Esophagus muscularis mucosa (tissue), 4 donors: ENCODE measurements around the gene CAMK1D. TPM values are rescaled to one million over a fixed set of nuclear protein-coding genes. Genes with fewer than 3 reads are reported as not detected.
"Not testable (repeated sequence)": the region's sequence is repeated elsewhere in the genome, so short reads cannot be mapped to it uniquely, and the experiment has no call there.

Source experiments
- DNase-seq: peaks from one replicate; pipeline ENCODE4 v3.0.0-alpha.2; 2017; ENCODE audit errors: extremely low spot score
- H3K27ac ChIP-seq, 4 donors: fragments of 200-600 bp; sonication (generic); replicated peaks in 1 of 4; 1 replicate in 3 of 4; 2 replicates in 1 of 4; pipeline ENCODE4 v1.5.1; 2016 to 2019; ENCODE audit warnings: mild to moderate bottlenecking in 1 of 4
- H3K27me3 ChIP-seq, 4 donors: fragments of 200-600 bp; sonication (generic); one replicate each; pipeline versions ENCODE4 v1.5.1 to v1.6.0; 2016 to 2019
- H3K36me3 ChIP-seq, 4 donors: fragments of 200-600 bp; sonication (generic); one replicate each; pipeline ENCODE4 v1.5.1; 2016 to 2019
- H3K4me1 ChIP-seq, 4 donors: fragments of 200-600 bp; sonication (generic); one replicate each; pipeline ENCODE4 v1.5.1; 2016 to 2019
- H3K4me3 ChIP-seq, 4 donors: fragments of 200-600 bp; sonication (generic); 1 replicate in 2 of 4; 2 replicates in 2 of 4; pipeline ENCODE4 v1.5.1; 2016 to 2019; ENCODE audit warnings: mild to moderate bottlenecking in 4 of 4, moderate library complexity in 1 of 4
- H3K9me3 ChIP-seq, 4 donors: fragments of 200-600 bp; sonication (generic); 1 replicate in 3 of 4; 2 replicates in 1 of 4; pipeline ENCODE4 v1.5.1; 2016 to 2019
- CTCF ChIP-seq, 3 experiments: fragments of 200-600 bp in 2 of 3; fragments of 450-650 bp in 1 of 3; sonication (generic) in 2 of 3; IDR thresholded peaks; one replicate each; pipeline ENCODE4 v1.5.1; 2017 to 2019; ENCODE audit warnings: antibody characterized with exemption in 3 of 3, mild to moderate bottlenecking in 2 of 3, moderate library complexity in 1 of 3
- EP300 ChIP-seq: sonication (generic); formaldehyde crosslinking; IDR thresholded peaks from one replicate; pipeline ENCODE4 v1.6.1; 2017; ENCODE audit warnings: antibody characterized with exemption
- POLR2A ChIP-seq: fragments of 450-650 bp; IDR thresholded peaks from one replicate; pipeline ENCODE4 v1.6.1; 2017; ENCODE audit warnings: antibody characterized with exemption, moderate library complexity, mild to moderate bottlenecking, low read depth
- POLR2AphosphoS5 ChIP-seq, 2 donors: sonication (generic); formaldehyde crosslinking; IDR thresholded peaks; one replicate each; pipeline ENCODE4 v1.6.1; 2017; ENCODE audit warnings: antibody characterized with exemption in 2 of 2
- WGBS: methylation state at CpG from one replicate; pipeline ENCODE4 v1.1.5; 2018; 5-methylcytosine and 5-hydroxymethylcytosine counted together
- intact Hi-C: fragments of 100-400 bp; cut with DNase I; formaldehyde crosslinking; loops from one replicate; pipeline ENCODE4 v1.15.1; 2023
- total RNA-seq, 4 donors: library from RNA; depleted of rRNA; stranded (reverse); fragments of >200 nt; gene quantifications; one replicate each; pipeline versions ENCODE4 v1.1.0 to v1.2.1, GENCODE V29; 2016

Gene CAMK1D
- total RNA-seq, 4 donors from 2014 or later: 8.4 to 15.4 (median 11.3) TPM

- Histone ChIP-seq H3K27me3 (no peaks in the 10 kb centered on the region), H3K4me1 (peaks cover 37 to 53% (median 53%) of the 10 kb centered on the region in 4 donors), H3K9me3 (no peaks in the 10 kb centered on the region), H3K4me3 (no peak overlapping the region), H3K36me3 (no peaks in the 10 kb centered on the region), H3K27ac (peak overlapping the region; percentile 80 to 85 (median 82))
- DNase-seq: no peak
- intact Hi-C loops: loop anchor here (5.0 kb wide), 2 partner anchors 359 to 499 kb away; no protein-coding TSS in a partner anchor
- TF ChIP-seq POLR2AphosphoS5 (IDR thresholded peaks at IDR 0.05): no peak
- no peak for TF ChIP-seq POLR2A
- TF ChIP-seq CTCF (IDR thresholded peaks at IDR 0.05): no peak
- no peak for TF ChIP-seq EP300
- 55% methylated on average over 6 of the region's 6 CpGs for WGBS
These were observed 362.0 kb downstream of the CAMK1D start for GRCh38 chr10:12711350-12711708.

DNA sequence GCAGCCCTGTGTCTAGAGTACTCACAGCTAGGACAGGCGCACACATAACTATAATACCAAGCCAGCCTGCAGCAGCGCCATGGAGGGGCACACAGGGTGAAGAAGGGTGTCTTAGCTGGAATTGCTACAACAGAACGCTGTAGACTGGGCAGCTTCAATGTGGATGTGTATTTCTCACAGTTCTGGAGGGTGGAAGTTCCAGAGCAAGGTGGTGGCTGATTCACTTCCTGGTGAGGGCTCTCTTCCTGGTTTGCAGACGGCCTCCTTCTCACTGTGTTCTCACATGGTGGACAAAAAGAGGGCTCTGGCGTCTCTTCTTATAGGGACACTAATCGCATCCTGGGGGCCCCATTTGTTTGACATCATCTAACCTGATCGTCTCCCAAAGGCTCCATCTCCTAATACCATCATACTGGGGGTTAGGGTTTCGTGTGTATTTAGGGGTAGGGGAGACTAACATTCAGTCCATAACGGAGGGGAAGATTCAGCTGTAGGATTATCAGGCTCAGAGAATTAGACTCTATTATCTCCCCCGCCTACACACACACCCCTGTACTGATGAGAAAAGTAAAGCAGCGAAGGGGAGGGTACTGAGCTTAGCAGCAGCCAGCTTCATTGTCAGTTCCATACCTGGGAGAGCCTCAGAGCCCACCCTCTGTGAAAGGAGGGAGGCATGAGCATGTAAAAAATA is 363.1 kb downstream of the CAMK1D start:
- 91% methylated on average over 11 of the region's 11 CpGs for WGBS
- intact Hi-C loops: loop anchor here (2.0 to 5.0 kb wide), 3 partner anchors 360 to 500 kb away; no protein-coding TSS in a partner anchor
- no peaks in the 10 kb centered on the region for H3K36me3 ChIP-seq
- H3K27me3 ChIP-seq: no peaks in the 10 kb centered on the region
- peaks cover 29 to 42% (median 42%) of the 10 kb centered on the region in 4 donors for H3K4me1 ChIP-seq
- DNase-seq: no peak
- no peak overlapping the region for H3K27ac ChIP-seq
- no peak overlapping the region for H3K4me3 ChIP-seq
- TF ChIP-seq CTCF (IDR thresholded peaks at IDR 0.05) (no peak), POLR2A (no peak), POLR2AphosphoS5 (IDR thresholded peaks at IDR 0.05) (no peak), EP300 (no peak)
- H3K9me3 ChIP-seq: no peaks in the 10 kb centered on the region

DNA sequence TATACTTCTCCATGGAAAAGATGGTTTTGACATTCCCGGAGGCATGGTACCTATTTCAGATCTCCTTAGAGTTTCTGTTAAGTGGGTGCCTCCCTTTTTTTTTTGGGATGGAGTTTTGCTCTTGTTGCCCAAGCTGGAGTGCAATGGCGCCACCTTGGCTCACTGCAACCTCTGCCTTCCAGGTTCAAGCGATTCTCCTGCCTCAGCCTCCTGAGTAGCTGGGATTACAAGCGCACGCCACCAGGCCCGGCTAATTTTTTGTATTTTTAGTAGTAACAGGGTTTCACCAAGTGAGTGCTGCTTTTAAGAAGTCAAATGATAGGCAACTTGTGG is 363.6 kb downstream of the CAMK1D start:
- not testable (repeated sequence) for DNase-seq, H3K27me3 ChIP-seq, H3K9me3 ChIP-seq, H3K36me3 ChIP-seq, H3K27ac ChIP-seq, H3K4me3 ChIP-seq
- intact Hi-C loops: loop anchor here (2.0 to 5.0 kb wide), 3 partner anchors 361 to 501 kb away; no protein-coding TSS in a partner anchor
- 95% methylated on average over 6 of the region's 6 CpGs for WGBS
- H3K4me1 ChIP-seq: peaks cover 23 to 39% (median 38%) of the 10 kb centered on the region in 4 donors

GRCh38 chr10:12716042-12716441 is 366.7 kb downstream of the CAMK1D start:
- whole genome bisulfite sequencing: 90% methylated on average over 9 of the region's 9 CpGs
- DNase-seq: no peak
- intact Hi-C loops: loop anchor here (5.0 kb wide), 1 partner anchor 361 kb away; no protein-coding TSS in a partner anchor

More at GRCh38 chr10:12716042-12716441, 366.7 kb downstream of the CAMK1D start:
- TF ChIP-seq POLR2A (no peak), CTCF (IDR thresholded peaks at IDR 0.05) (no peak), POLR2AphosphoS5 (IDR thresholded peaks at IDR 0.05) (no peak), EP300 (no peak)
- no peak overlapping the region for H3K27ac ChIP-seq
- peaks cover 8 to 33% (median 28%) of the 10 kb centered on the region in 4 donors for H3K4me1 ChIP-seq
- H3K9me3 ChIP-seq: no peaks in the 10 kb centered on the region
- H3K27me3 ChIP-seq: no peaks in the 10 kb centered on the region
- H3K4me3 ChIP-seq: no peak overlapping the region
- H3K36me3 ChIP-seq: no peaks in the 10 kb centered on the region
